Gastrocnemius medialis (tissue), 4 donors: ENCODE measurements around the gene AK8.

Experiments used
- CTCF ChIP-seq, 5 experiments: fragments of 450-650 bp in 3 of 5; fragments of 200-600 bp in 2 of 5; sonication (generic) in 2 of 5; IDR thresholded peaks in 4 of 5; conservative IDR thresholded peaks in 1 of 5; 1 replicate in 4 of 5; 2 replicates in 1 of 5; pipeline ENCODE4 v1.5.1; 2016 to 2019; ENCODE audit warnings: antibody characterized with exemption in 5 of 5, mild to moderate bottlenecking in 3 of 5, moderate library complexity in 3 of 5
- POLR2A ChIP-seq, 2 donors: fragments of 450-650 bp; IDR thresholded peaks; one replicate each; pipeline ENCODE4 v1.6.1; 2017; ENCODE audit warnings: antibody characterized with exemption in 2 of 2, mild to moderate bottlenecking in 2 of 2, moderate library complexity in 2 of 2

DNA sequence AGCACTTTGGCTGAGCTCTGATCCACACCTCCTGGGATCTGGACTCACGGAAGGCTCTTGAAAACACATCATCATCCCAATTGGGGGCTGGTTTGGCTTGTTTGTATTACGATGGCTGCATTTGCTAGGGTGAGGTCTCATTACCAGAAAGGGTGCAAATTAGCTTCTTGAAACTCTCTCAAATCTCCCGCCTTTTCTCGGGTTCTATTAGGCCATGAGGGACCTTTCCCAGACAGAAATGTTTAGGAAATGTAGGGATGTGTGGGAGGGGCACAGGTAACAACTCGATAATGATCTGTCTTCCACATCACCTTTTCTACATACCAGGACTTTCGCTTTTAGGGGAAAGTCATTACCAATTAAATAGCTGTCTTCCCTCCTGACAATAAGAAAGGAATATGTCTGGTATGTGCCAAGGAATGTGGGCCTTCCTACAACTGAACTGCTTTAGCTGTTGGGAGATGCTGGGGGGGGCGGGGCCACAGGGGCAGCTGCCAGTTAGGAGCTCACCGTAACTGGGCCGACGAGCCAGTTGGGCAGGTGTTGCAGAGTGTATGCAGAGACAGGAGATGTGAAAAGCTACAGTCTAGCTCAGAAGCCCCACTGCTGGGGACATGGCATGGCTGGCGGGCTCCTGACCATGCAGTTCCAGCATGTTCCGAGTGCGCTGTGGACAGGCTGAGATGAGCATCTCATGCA is 71.2 kb downstream of the AK8 start:
- TF ChIP-seq POLR2A (IDR thresholded peaks at IDR 0.05) (no peak), CTCF (IDR thresholded peaks at IDR 0.05 in 4 of 5, conservative IDR thresholded peaks at IDR 0.05 in 1 of 5) (no peak)
